DOHH2 (cell line): ENCODE results near the gene NR4A3.

ENCODE experiments used
- H3F3A ChIP-seq: fragments of 200-600 bp; sonication (generic), shearing (Covaris generic); 2 replicates; pipeline ENCODE4 v1.6.0; 2016; ENCODE audit warnings: antibody characterized with exemption, mild to moderate bottlenecking; ENCODE audit not compliant: control insufficient read depth, insufficient read depth
- H3K27ac ChIP-seq: fragments of 200-600 bp; sonication (generic); 2 replicates; pipeline ENCODE4 v1.5.1; 2014; ENCODE audit warnings: low read depth, mild to moderate bottlenecking, low read length, moderate library complexity
- H3K27me3 ChIP-seq: fragments of 200-600 bp; sonication (generic); 2 replicates; pipeline ENCODE4 v1.6.1; 2014; ENCODE audit warnings: mild to moderate bottlenecking, low read length, mixed read lengths; ENCODE audit not compliant: control insufficient read depth
- H3K36me3 ChIP-seq: fragments of 200-600 bp; sonication (generic); 2 replicates; pipeline ENCODE4 v1.6.1; 2014; ENCODE audit warnings: mild to moderate bottlenecking, low read length, moderate library complexity, mixed read lengths; ENCODE audit not compliant: control insufficient read depth
- H3K4me1 ChIP-seq: fragments of 200-600 bp; sonication (generic); 2 replicates; pipeline ENCODE4 v1.6.1; 2014; ENCODE audit warnings: mild to moderate bottlenecking, low read length, mixed read lengths; ENCODE audit not compliant: control insufficient read depth
- H3K4me2 ChIP-seq: fragments of 200-600 bp; sonication (generic); 2 replicates; pipeline ENCODE4 v1.6.0; 2014; ENCODE audit warnings: mild to moderate bottlenecking, low read length, moderate library complexity
- H3K4me3 ChIP-seq: fragments of 200-600 bp; sonication (generic); 2 replicates; pipeline ENCODE4 v1.5.1; 2014; ENCODE audit warnings: mild to moderate bottlenecking, low read length, mixed read lengths
- H3K79me2 ChIP-seq: fragments of 200-600 bp; sonication (generic); 2 replicates; pipeline ENCODE4 v1.6.1; 2014; ENCODE audit warnings: mild to moderate bottlenecking, low read length, mixed read lengths; ENCODE audit not compliant: control insufficient read depth
- H3K9me2 ChIP-seq: fragments of 200-600 bp; sonication (generic); replicated peaks from 2 replicates; pipeline ENCODE4 v1.6.1; 2014; ENCODE audit warnings: mild to moderate bottlenecking, low read length, mixed read lengths; ENCODE audit not compliant: control insufficient read depth
- H3K9me3 ChIP-seq: fragments of 200-600 bp; sonication (generic); 2 replicates; pipeline ENCODE4 v1.6.1; 2014; ENCODE audit warnings: antibody characterized with exemption, low read length, mixed read lengths; ENCODE audit not compliant: control insufficient read depth, insufficient read depth
- H4K20me1 ChIP-seq: fragments of 200-600 bp; sonication (generic); 2 replicates; pipeline ENCODE4 v1.6.0; 2014; ENCODE audit warnings: low read depth, mild to moderate bottlenecking, antibody characterized with exemption, low read length, moderate library complexity; ENCODE audit not compliant: control insufficient read depth, insufficient read depth
- EZH2phosphoT487 ChIP-seq: fragments of 200-600 bp; sonication (generic); IDR thresholded peaks from 2 replicates; pipeline ENCODE4 v1.6.1; 2017; ENCODE audit warnings: borderline replicate concordance, mild to moderate bottlenecking, antibody characterized with exemption, low read length, moderate library complexity, mixed read lengths
- TF ChIP-seq, protein P1 (sequence below): fragments of 200-600 bp; sonication (generic); IDR thresholded peaks from one replicate; pipeline ENCODE4 v1.5.1; 2014; ENCODE audit warnings: antibody characterized with exemption, mild to moderate bottlenecking, low read depth, low read length; ENCODE audit not compliant: poor library complexity, severe bottlenecking

The NR4A3 gene

GRCh38 chr9:99824378-99825171 lies 2.9 kb downstream of the NR4A3 start:
- Histone ChIP-seq H3K4me2 (peak overlapping the region; percentile 95), H3K27ac (no peak overlapping the region), H3K9me2 (no peaks in the 10 kb centered on the region), H3K79me2 (no peaks in the 10 kb centered on the region), H3K27me3 (peaks cover 60% of the 10 kb centered on the region), H3K9me3 (no peaks in the 10 kb centered on the region), H3K4me3 (peak overlapping the region; percentile 83), H4K20me1 (peaks cover 6% of the 10 kb centered on the region; the same call in 1 of the 2 replicates), H3K4me1 (peaks cover 41% of the 10 kb centered on the region), H3K36me3 (no peaks in the 10 kb centered on the region), H3F3A (peaks cover 8% of the 10 kb centered on the region)
- TF ChIP-seq, protein P1, sequence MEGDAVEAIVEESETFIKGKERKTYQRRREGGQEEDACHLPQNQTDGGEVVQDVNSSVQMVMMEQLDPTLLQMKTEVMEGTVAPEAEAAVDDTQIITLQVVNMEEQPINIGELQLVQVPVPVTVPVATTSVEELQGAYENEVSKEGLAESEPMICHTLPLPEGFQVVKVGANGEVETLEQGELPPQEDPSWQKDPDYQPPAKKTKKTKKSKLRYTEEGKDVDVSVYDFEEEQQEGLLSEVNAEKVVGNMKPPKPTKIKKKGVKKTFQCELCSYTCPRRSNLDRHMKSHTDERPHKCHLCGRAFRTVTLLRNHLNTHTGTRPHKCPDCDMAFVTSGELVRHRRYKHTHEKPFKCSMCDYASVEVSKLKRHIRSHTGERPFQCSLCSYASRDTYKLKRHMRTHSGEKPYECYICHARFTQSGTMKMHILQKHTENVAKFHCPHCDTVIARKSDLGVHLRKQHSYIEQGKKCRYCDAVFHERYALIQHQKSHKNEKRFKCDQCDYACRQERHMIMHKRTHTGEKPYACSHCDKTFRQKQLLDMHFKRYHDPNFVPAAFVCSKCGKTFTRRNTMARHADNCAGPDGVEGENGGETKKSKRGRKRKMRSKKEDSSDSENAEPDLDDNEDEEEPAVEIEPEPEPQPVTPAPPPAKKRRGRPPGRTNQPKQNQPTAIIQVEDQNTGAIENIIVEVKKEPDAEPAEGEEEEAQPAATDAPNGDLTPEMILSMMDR, result peak; percentile 76
- TF ChIP-seq EZH2phosphoT487, result no peak; the same call in 1 of the 2 replicates

DNA sequence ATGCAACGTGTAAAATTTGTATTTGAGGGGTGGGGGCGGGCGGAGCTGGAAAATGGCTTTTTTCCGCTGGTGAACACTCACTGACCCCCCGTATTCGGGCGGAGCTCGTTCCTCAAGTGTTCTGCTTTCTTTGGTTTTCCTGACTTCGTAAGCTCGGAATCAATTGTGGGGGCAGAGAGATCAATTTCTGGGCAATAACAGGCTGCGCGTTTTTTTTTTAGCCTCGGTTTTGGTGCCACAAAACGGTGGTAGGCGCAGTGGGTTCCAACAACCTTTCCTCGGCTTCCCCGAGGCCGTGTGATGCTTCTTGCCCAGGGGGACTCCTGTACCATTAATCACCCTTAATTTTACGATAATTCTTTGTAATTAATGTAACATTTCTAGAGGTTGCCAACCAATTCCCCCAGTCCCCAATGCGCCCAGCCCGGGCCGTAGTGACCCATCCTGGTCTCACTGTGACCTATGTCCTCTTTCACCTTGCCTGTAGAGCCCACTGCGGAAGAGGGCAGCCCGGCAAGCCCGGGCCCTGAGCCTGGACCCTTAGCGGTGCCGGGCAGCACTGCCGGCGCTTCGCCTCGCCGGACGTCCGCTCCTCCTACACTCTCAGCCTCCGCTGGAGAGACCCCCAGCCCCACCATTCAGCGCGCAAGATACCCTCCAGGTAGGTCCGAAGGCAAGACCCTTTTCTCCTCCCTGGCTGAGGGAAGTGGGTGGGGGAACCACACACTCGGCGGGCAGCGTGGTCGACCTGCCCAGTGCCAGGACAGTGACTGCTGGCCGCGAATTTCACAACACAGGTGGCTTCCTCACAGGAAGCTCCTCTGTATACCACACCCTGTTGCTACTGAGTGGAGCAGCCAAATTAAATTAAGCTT lies 3.7 kb downstream of the NR4A3 start:
- Histone ChIP-seq H3K79me2 (no peaks in the 10 kb centered on the region), H3F3A (peaks cover 5% of the 10 kb centered on the region), H3K36me3 (no peaks in the 10 kb centered on the region), H3K4me2 (peak overlapping the region; percentile 95), H3K27ac (no peak overlapping the region), H3K4me1 (peaks cover 39% of the 10 kb centered on the region), H3K9me2 (no peaks in the 10 kb centered on the region), H4K20me1 (peaks cover 6% of the 10 kb centered on the region; the same call in 1 of the 2 replicates), H3K9me3 (no peaks in the 10 kb centered on the region), H3K27me3 (peaks cover 65% of the 10 kb centered on the region), H3K4me3 (peak overlapping the region; percentile 83; the same call in 1 of the 2 replicates)
- TF ChIP-seq, protein P1, result no peak
- TF ChIP-seq EZH2phosphoT487, result no peak

DNA sequence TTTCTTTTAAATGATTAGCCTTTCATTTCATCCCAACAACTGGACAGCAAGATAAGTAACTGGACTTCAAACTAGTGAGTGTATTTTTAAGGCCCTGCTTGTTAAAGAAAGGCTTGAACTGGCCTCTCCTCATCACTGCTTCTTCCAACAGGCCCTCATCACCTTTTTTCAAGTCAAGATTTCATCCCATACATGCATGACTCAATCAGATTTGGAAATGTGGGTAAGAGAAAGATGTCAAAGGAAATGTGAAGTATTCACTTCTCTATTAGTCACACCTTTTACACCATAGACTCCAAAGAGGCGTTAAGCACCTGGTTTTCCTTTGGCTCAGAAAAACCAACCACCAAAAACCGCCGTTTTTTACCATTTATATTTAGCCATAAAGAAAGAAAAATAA lies 4.9 kb downstream of the NR4A3 start:
- Histone ChIP-seq H3K36me3 (no peaks in the 10 kb centered on the region), H4K20me1 (peaks cover 6% of the 10 kb centered on the region; the same call in 1 of the 2 replicates), H3K9me3 (no peaks in the 10 kb centered on the region), H3K4me1 (peaks cover 31% of the 10 kb centered on the region), H3K27me3 (peaks cover 72% of the 10 kb centered on the region), H3K27ac (no peak overlapping the region), H3K4me3 (no peak overlapping the region), H3K4me2 (no peak overlapping the region), H3F3A (no peaks in the 10 kb centered on the region), H3K79me2 (no peaks in the 10 kb centered on the region), H3K9me2 (no peaks in the 10 kb centered on the region)
- TF ChIP-seq, protein P1, result no peak
- no peak for TF ChIP-seq EZH2phosphoT487
